MCF 10A (cell line): ENCODE measurements around the gene NPDC1. TPM values are rescaled to one million over a fixed set of nuclear protein-coding genes. Genes with fewer than 3 reads are reported as not detected.

Experiments used
- BruUV-seq: library from RNA; stranded (reverse); fragments of 400-500 nt; replicated peaks from 2 replicates; lab custom pipeline; 2021; lab: Mats Ljungman, UMichigan
- CTCF ChIA-PET: fragments of 300-600 bp; sonication (Branson Sonifier 250); formaldehyde crosslinking; extraction: SDS; loops from one replicate; lab custom pipeline; 2021; ENCODE audit warnings: antibody characterized with exemption, inconsistent platforms; lab: Yijun Ruan, JAX
- POLR2A ChIA-PET: fragments of 300-600, 350-650 bp; sonication (Branson Sonifier 250); formaldehyde crosslinking; extraction: SDS; loops from one replicate; lab custom pipeline; 2020; ENCODE audit warnings: antibody characterized with exemption, inconsistent platforms; lab: Yijun Ruan, JAX
- DNase-seq: peaks from one replicate; pipeline ENCODE4 v3.0.0-alpha.2; 2018; ENCODE audit not compliant: unreplicated experiment
- H3K27ac Mint-ChIP-seq: one replicate; pipeline ENCODE4 v1.8.0; 2022; ENCODE audit warnings: mild to moderate bottlenecking, low read depth, mixed read lengths; ENCODE audit not compliant: unreplicated experiment
- H3K27me3 Mint-ChIP-seq: one replicate; pipeline ENCODE4 v1.8.0; 2022; ENCODE audit warnings: mixed read lengths; ENCODE audit not compliant: insufficient read depth, unreplicated experiment
- H3K36me3 Mint-ChIP-seq: one replicate; pipeline ENCODE4 v1.8.0; 2022; ENCODE audit warnings: mild to moderate bottlenecking, moderate library complexity, mixed read lengths; ENCODE audit not compliant: insufficient read depth, unreplicated experiment
- H3K4me1 Mint-ChIP-seq: one replicate; pipeline ENCODE4 v1.8.0; 2022; ENCODE audit warnings: mixed read lengths; ENCODE audit not compliant: insufficient read depth, unreplicated experiment
- H3K4me3 Mint-ChIP-seq: one replicate; pipeline ENCODE4 v1.8.0; 2022; ENCODE audit warnings: mild to moderate bottlenecking, moderate library complexity, mixed read lengths; ENCODE audit not compliant: unreplicated experiment
- H3K9me3 Mint-ChIP-seq: one replicate; pipeline ENCODE4 v1.8.0; 2022; ENCODE audit warnings: mixed read lengths; ENCODE audit not compliant: unreplicated experiment
- intact Hi-C: fragments of 100-400 bp; cut with micrococcal nuclease; formaldehyde crosslinking; loops from 2 replicates; pipeline ENCODE4 v1.14.1; 2022
- total RNA-seq: library from RNA; stranded (reverse); gene quantifications from 2 replicates; pipeline ENCODE4 v1.2.3, GENCODE V29; 2022
- TF ChIP-seq, protein P1 (sequence below): fragments of 200-600 bp; IDR thresholded peaks from one replicate; pipeline ENCODE4 v1.8.0; 2022; ENCODE audit warnings: antibody characterized with exemption, mild to moderate bottlenecking; ENCODE audit not compliant: unreplicated experiment

NPDC1 gene
- total RNA-seq, 1 experiment from 2014 or later = 161 TPM

- H3K27ac Mint-ChIP-seq = no peak overlapping the region
- H3K4me1 Mint-ChIP-seq = no peaks in the 10 kb centered on the region
- no TSS peak for BruUV-seq
- H3K27me3 Mint-ChIP-seq = no peaks in the 10 kb centered on the region
- no peak overlapping the region for H3K4me3 Mint-ChIP-seq
- DNase-seq = no peak
- POLR2A ChIA-PET = interaction anchor here (1.1 to 1.5 kb wide), 3 partner anchors 9 to 194 kb away, joined by 3 to 4 read pairs (median 4); partner anchors contain the start of gene AJM1
- CTCF ChIA-PET = interaction anchor here (0.5 to 3.1 kb wide), 27 partner anchors 9 to 335 kb away, joined by 3 to 27 read pairs (median 5); partner anchors contain the start of genes MAN1B1, RABL6 and SAPCD2
- intact Hi-C loops = loop anchor here (1.0 to 2.0 kb wide), 3 partner anchors 88 to 249 kb away; partner anchors contain the start of gene AJM1
- H3K36me3 Mint-ChIP-seq = peaks cover 11% of the 10 kb centered on the region
- TF ChIP-seq, protein P1, sequence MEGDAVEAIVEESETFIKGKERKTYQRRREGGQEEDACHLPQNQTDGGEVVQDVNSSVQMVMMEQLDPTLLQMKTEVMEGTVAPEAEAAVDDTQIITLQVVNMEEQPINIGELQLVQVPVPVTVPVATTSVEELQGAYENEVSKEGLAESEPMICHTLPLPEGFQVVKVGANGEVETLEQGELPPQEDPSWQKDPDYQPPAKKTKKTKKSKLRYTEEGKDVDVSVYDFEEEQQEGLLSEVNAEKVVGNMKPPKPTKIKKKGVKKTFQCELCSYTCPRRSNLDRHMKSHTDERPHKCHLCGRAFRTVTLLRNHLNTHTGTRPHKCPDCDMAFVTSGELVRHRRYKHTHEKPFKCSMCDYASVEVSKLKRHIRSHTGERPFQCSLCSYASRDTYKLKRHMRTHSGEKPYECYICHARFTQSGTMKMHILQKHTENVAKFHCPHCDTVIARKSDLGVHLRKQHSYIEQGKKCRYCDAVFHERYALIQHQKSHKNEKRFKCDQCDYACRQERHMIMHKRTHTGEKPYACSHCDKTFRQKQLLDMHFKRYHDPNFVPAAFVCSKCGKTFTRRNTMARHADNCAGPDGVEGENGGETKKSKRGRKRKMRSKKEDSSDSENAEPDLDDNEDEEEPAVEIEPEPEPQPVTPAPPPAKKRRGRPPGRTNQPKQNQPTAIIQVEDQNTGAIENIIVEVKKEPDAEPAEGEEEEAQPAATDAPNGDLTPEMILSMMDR = no peak
- H3K9me3 Mint-ChIP-seq = no peaks in the 10 kb centered on the region
Observed at GRCh38 chr9:137035937-137036336, 10.0 kb downstream of the NPDC1 start.

DNA sequence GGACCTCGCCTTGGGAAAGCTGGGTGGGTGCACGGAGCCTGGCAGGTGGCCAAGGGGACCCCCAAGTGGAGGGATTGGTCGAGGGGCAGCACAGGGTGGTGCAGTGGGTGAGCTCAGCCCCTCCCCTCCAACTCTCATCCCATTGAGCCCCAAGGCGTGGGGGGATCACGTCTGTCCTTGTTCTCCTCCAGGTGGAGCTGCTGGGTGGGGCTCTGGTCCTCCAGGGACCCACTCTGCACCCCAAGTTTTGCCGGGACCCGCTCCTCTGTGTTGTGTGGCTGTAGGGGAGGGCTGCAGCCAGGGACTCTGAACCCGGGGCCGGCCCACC is 10.5 kb downstream of the NPDC1 start:
- Mint-ChIP-seq H3K4me3 (no peak overlapping the region), H3K4me1 (no peaks in the 10 kb centered on the region), H3K36me3 (peaks cover 11% of the 10 kb centered on the region), H3K9me3 (no peaks in the 10 kb centered on the region), H3K27ac (no peak overlapping the region), H3K27me3 (no peaks in the 10 kb centered on the region)
- no TSS peak for BruUV-seq
- no peak for DNase-seq
- TF ChIP-seq, protein P1 = peak; percentile 14
- POLR2A ChIA-PET = interaction anchor here (0.8 to 1.5 kb wide), 9 partner anchors 9 to 235 kb away, joined by 3 to 5 read pairs (median 4); partner anchors contain the start of genes AJM1, ANAPC2, PAXX and SSNA1
- intact Hi-C loops = loop anchor here (1.0 to 2.0 kb wide), 3 partner anchors 87 to 248 kb away; partner anchors contain the start of gene AJM1
- CTCF ChIA-PET = interaction anchor here (0.6 to 3.1 kb wide), 32 partner anchors 9 to 306 kb away, joined by 3 to 27 read pairs (median 5); partner anchors contain the start of genes MAN1B1, RABL6 and SAPCD2

- Mint-ChIP-seq H3K9me3 (no peaks in the 10 kb centered on the region), H3K36me3 (peaks cover 11% of the 10 kb centered on the region), H3K4me3 (peak overlapping the region; percentile 25), H3K4me1 (no peaks in the 10 kb centered on the region), H3K27me3 (no peaks in the 10 kb centered on the region), H3K27ac (no peak overlapping the region)
- CTCF ChIA-PET = interaction anchor here (0.5 to 3.1 kb wide), 40 partner anchors 9 to 519 kb away, joined by 3 to 27 read pairs (median 4); partner anchors contain the start of genes FBXW5, MAN1B1, RABL6 and SAPCD2
- POLR2A ChIA-PET = interaction anchor here (0.8 to 1.5 kb wide), 10 partner anchors 8 to 235 kb away, joined by 3 to 5 read pairs (median 4); partner anchors contain the start of genes AJM1, ANAPC2, PAXX and SAPCD2
- no TSS peak for BruUV-seq
- TF ChIP-seq, protein P1 = peak; percentile 87
- intact Hi-C loops = loop anchor here (1.0 to 2.0 kb wide), 3 partner anchors 87 to 248 kb away; partner anchors contain the start of gene AJM1
- peak; percentile 81 for DNase-seq
Observed at GRCh38 chr9:137034709-137035506, 11.1 kb downstream of the NPDC1 start.
